ENCODE results near the gene LYVE1. TPM values are rescaled to one million over a fixed set of nuclear protein-coding genes. Genes with fewer than 3 reads are reported as not detected.
A peak's percentile ranks its signal among the peaks of the same experiment; 100 is the strongest.

LYVE1 gene
- total RNA-seq, 1 donor from 2014 or later, result not detected

- peak overlapping the region; percentile 42 for H3K4me3 Mint-ChIP-seq
- intact Hi-C loops (cut with micrococcal nuclease), result loop anchor here (5.0 kb wide), 1 partner anchor 37 kb away; the partner anchor contains the start of gene RNF141
Observed at GRCh38 chr11:10579700-10580099, 11.2 kb upstream of the LYVE1 start.

GRCh38 chr11:10576035-10576398 lies 7.6 kb upstream of the LYVE1 start:
- Mint-ChIP-seq H3K4me1 (peaks cover 75% of the 10 kb centered on the region), H3K27ac (no peak overlapping the region), H3K36me3 (ENCODE audit: low read depth) (peaks cover 1% of the 10 kb centered on the region), H3K9me3 (no peaks in the 10 kb centered on the region), H3K4me3 (no peak overlapping the region), H3K27me3 (no peaks in the 10 kb centered on the region)
- no peak for ATAC-seq (ENCODE audit: low read depth)
- TF ChIP-seq CTCF (IDR thresholded peaks at IDR 0.05), result no peak
- ChIA-PET CTCF (no interaction called here), POLR2A (no interaction called here)
- intact Hi-C loops (cut with micrococcal nuclease), result loop anchor here (5.0 kb wide), 1 partner anchor 34 kb away; the partner anchor contains the start of gene RNF141
- DNase-seq, result no peak

More at GRCh38 chr11:10579700-10580099, 11.2 kb upstream of the LYVE1 start:
- CTCF ChIA-PET, result interaction anchor here (0.5 to 1.4 kb wide), 2 partner anchors 11 to 1890 kb away, joined by 4 read pairs; no protein-coding TSS in a partner anchor
- Mint-ChIP-seq H3K27ac (peak overlapping the region; percentile 59), H3K36me3 (ENCODE audit: low read depth) (no peaks in the 10 kb centered on the region), H3K4me1 (peaks cover 78% of the 10 kb centered on the region), H3K27me3 (no peaks in the 10 kb centered on the region), H3K9me3 (no peaks in the 10 kb centered on the region)
- no peak for TF ChIP-seq CTCF (IDR thresholded peaks at IDR 0.05)
- DNase-seq (no peak), ATAC-seq (ENCODE audit: low read depth) (peak; percentile 56)
- POLR2A ChIA-PET, result interaction anchor here (1.0 to 1.4 kb wide), 4 partner anchors 15 to 27 kb away, joined by 3 to 4 read pairs (median 3); no protein-coding TSS in a partner anchor

- no peak for TF ChIP-seq CTCF (IDR thresholded peaks at IDR 0.05)
- ChIA-PET CTCF (no interaction called here), POLR2A (interaction anchor here (0.6 kb wide), 1 partner anchor 98 kb away, joined by 3 read pairs; no protein-coding TSS in a partner anchor)
- Mint-ChIP-seq H3K4me3 (no peak overlapping the region), H3K9me3 (no peaks in the 10 kb centered on the region), H3K27ac (no peak overlapping the region), H3K36me3 (ENCODE audit: low read depth) (peaks cover 1% of the 10 kb centered on the region), H3K4me1 (peaks cover 74% of the 10 kb centered on the region), H3K27me3 (no peaks in the 10 kb centered on the region)
- ATAC-seq (ENCODE audit: low read depth) (no peak), DNase-seq (no peak)
- intact Hi-C loops (cut with micrococcal nuclease), result loop anchor here (5.0 kb wide), 1 partner anchor 33 kb away; the partner anchor contains the start of gene RNF141
Observed at GRCh38 chr11:10575346-10576034, 7.0 kb upstream of the LYVE1 start.

GRCh38 chr11:10573556-10573955 lies 5.1 kb upstream of the LYVE1 start:
- intact Hi-C loops (cut with micrococcal nuclease), result loop anchor here (2.0 kb wide), 1 partner anchor 13 kb away; no protein-coding TSS in a partner anchor
- ChIA-PET CTCF (no interaction called here), POLR2A (interaction anchor here (0.6 to 1.2 kb wide), 2 partner anchors 21 to 785 kb away, joined by 3 to 6 read pairs; no protein-coding TSS in a partner anchor)
- no peak for TF ChIP-seq CTCF (IDR thresholded peaks at IDR 0.05)
- Mint-ChIP-seq H3K4me3 (no peak overlapping the region), H3K27ac (no peak overlapping the region), H3K27me3 (no peaks in the 10 kb centered on the region), H3K9me3 (no peaks in the 10 kb centered on the region), H3K36me3 (ENCODE audit: low read depth) (peaks cover 1% of the 10 kb centered on the region), H3K4me1 (peaks cover 64% of the 10 kb centered on the region)
- DNase-seq (no peak), ATAC-seq (ENCODE audit: low read depth) (no peak)

GRCh38 chr11:10573028-10573427 lies 4.6 kb upstream of the LYVE1 start:
- no peak for TF ChIP-seq CTCF (IDR thresholded peaks at IDR 0.05)
- ChIA-PET POLR2A (no interaction called here), CTCF (no interaction called here)
- no peak for ATAC-seq (ENCODE audit: low read depth)
- intact Hi-C loops (cut with micrococcal nuclease), result loop anchor here (2.0 kb wide), 1 partner anchor 14 kb away; no protein-coding TSS in a partner anchor
- Mint-ChIP-seq H3K27me3 (no peaks in the 10 kb centered on the region), H3K9me3 (no peaks in the 10 kb centered on the region), H3K27ac (no peak overlapping the region), H3K4me3 (no peak overlapping the region), H3K4me1 (peaks cover 59% of the 10 kb centered on the region), H3K36me3 (ENCODE audit: low read depth) (peaks cover 1% of the 10 kb centered on the region)
- no peak for DNase-seq
